CD14-positive monocyte (primary cell): ENCODE measurements around the gene RPP14. TPM values are rescaled to one million over a fixed set of nuclear protein-coding genes. Genes with fewer than 3 reads are reported as not detected.
A peak's percentile ranks its signal among the peaks of the same experiment; 100 is the strongest.

Source experiments
- DNase-seq, 3 donors: peaks; one replicate each; pipeline ENCODE4 v3.0.0-alpha.2; 2011 to 2022
- H2AFZ ChIP-seq: 2 replicates; pipeline ENCODE4 v1.6.0; 2012; ENCODE audit warnings: mild to moderate bottlenecking, low read depth, low read length, inconsistent platforms; ENCODE audit not compliant: insufficient read depth, poor library complexity, severe bottlenecking
- H3K27ac ChIP-seq, 2 donors: 1 replicate in 1 of 2; 2 replicates in 1 of 2; pipeline ENCODE4 v1.5.1; 2012 to 2013; ENCODE audit warnings: low read length in 2 of 2, control low read depth in 1 of 2, inconsistent platforms in 1 of 2, low read depth in 1 of 2, mild to moderate bottlenecking in 1 of 2
- H3K27me3 ChIP-seq, 2 donors: one replicate each; pipeline versions ENCODE4 v1.6.0 to v1.6.1; 2011 to 2013; ENCODE audit warnings: low read length in 2 of 2; ENCODE audit not compliant: control insufficient read depth in 2 of 2, insufficient read depth in 2 of 2
- H3K36me3 ChIP-seq, 2 donors: replicated peaks in 1 of 2; 1 replicate in 1 of 2; 2 replicates in 1 of 2; pipeline versions ENCODE4 v1.5.1 to v1.6.1; 2012 to 2013; ENCODE audit warnings: low read length in 2 of 2, control low read depth in 1 of 2, inconsistent platforms in 1 of 2, mild to moderate bottlenecking in 1 of 2; ENCODE audit not compliant: insufficient read depth in 2 of 2, control insufficient read depth in 1 of 2
- H3K4me1 ChIP-seq, 2 donors: 1 replicate in 1 of 2; 2 replicates in 1 of 2; pipeline versions ENCODE4 v1.5.1 to v1.6.1; 2012 to 2013; ENCODE audit warnings: low read length in 2 of 2, control low read depth in 1 of 2, inconsistent platforms in 1 of 2, mild to moderate bottlenecking in 1 of 2, moderate library complexity in 1 of 2; ENCODE audit not compliant: insufficient read depth in 2 of 2, control insufficient read depth in 1 of 2
- H3K4me2 ChIP-seq: replicated peaks from 2 replicates; pipeline ENCODE3; 2012; ENCODE audit warnings: low read length, moderate library complexity, mild to moderate bottlenecking; ENCODE audit not compliant: poor library complexity, severe bottlenecking; ENCODE audit errors: extremely low read depth
- H3K4me3 ChIP-seq, 3 experiments: fragments of 200-600 bp in 1 of 3; sonication (generic) in 1 of 3; replicated peaks in 1 of 3; 1 replicate in 2 of 3; 2 replicates in 1 of 3; pipeline ENCODE4 v1.5.1; 2011 to 2013; ENCODE audit warnings: low read length in 3 of 3, mild to moderate bottlenecking in 3 of 3, control low read depth in 2 of 3, low read depth in 2 of 3, inconsistent platforms in 1 of 3, moderate library complexity in 1 of 3
- H3K79me2 ChIP-seq: 2 replicates; pipeline ENCODE4 v1.6.0; 2012; ENCODE audit warnings: mild to moderate bottlenecking, control low read depth, inconsistent platforms, low read length, moderate library complexity; ENCODE audit not compliant: insufficient read depth
- H3K9ac ChIP-seq: 2 replicates; pipeline ENCODE4 v1.6.0; 2017; ENCODE audit warnings: low read length, mild to moderate bottlenecking; ENCODE audit not compliant: insufficient read depth, poor library complexity, severe bottlenecking
- H3K9me3 ChIP-seq, 2 donors: replicated peaks in 1 of 2; 1 replicate in 1 of 2; 2 replicates in 1 of 2; pipeline versions ENCODE4 v1.5.1 to v1.6.1; 2012 to 2013; ENCODE audit warnings: low read length in 2 of 2, control low read depth in 1 of 2; ENCODE audit not compliant: control insufficient read depth in 1 of 2, insufficient read depth in 1 of 2
- H4K20me1 ChIP-seq: 2 replicates; pipeline ENCODE4 v1.6.0; 2012; ENCODE audit warnings: mild to moderate bottlenecking, low read length, control low read depth, moderate library complexity; ENCODE audit not compliant: insufficient read depth
- H3K27ac Mint-ChIP-seq, 7 donors: one replicate each; pipeline ENCODE4 v1.8.0; 2020; ENCODE audit warnings: mild to moderate bottlenecking in 7 of 7, mixed read lengths in 7 of 7, moderate library complexity in 6 of 7, inconsistent platforms in 2 of 7
- H3K27me3 Mint-ChIP-seq, 3 donors: one replicate each; pipeline ENCODE4 v1.8.0; 2021 to 2022; ENCODE audit warnings: low read depth in 3 of 3, mild to moderate bottlenecking in 3 of 3, mixed read lengths in 3 of 3, moderate library complexity in 3 of 3, inconsistent platforms in 1 of 3
- H3K36me3 Mint-ChIP-seq, 2 donors: one replicate each; pipeline ENCODE4 v1.8.0; 2020; ENCODE audit warnings: mixed read lengths in 2 of 2, inconsistent platforms in 1 of 2, mild to moderate bottlenecking in 1 of 2
- H3K4me1 Mint-ChIP-seq: one replicate; pipeline ENCODE4 v1.8.0; 2020; ENCODE audit warnings: mild to moderate bottlenecking, mixed read lengths
- H3K4me3 Mint-ChIP-seq, 2 donors: one replicate each; pipeline ENCODE4 v1.8.0; 2020; ENCODE audit warnings: mild to moderate bottlenecking in 2 of 2, mixed read lengths in 2 of 2, moderate library complexity in 1 of 2
- H3K9me3 Mint-ChIP-seq, 7 donors: one replicate each; pipeline ENCODE4 v1.8.0; 2020 to 2022; ENCODE audit warnings: mixed read lengths in 7 of 7, mild to moderate bottlenecking in 6 of 7, moderate library complexity in 6 of 7, inconsistent platforms in 2 of 7
- CTCF ChIP-seq: fragments of 200-600 bp; IDR thresholded peaks from one replicate; pipeline ENCODE4 v1.8.0; 2022; ENCODE audit warnings: antibody characterized with exemption, mild to moderate bottlenecking
- WGBS: methylation state at CpG from one replicate; pipeline ENCODE4 v1.1.5; 2013; ENCODE audit warnings: missing lambda C conversion rate; ENCODE audit not compliant: insufficient coverage; 5-methylcytosine and 5-hydroxymethylcytosine counted together
- intact Hi-C, 2 donors: fragments of 100-400 bp; cut with micrococcal nuclease; formaldehyde crosslinking; loops; one replicate each; pipeline versions ENCODE4 v1.15.0 to v1.15.1; 2023
- polyA plus RNA-seq, 3 donors: library from polyadenylated mRNA; depleted of rRNA in 1 of 3; unstranded in 2 of 3; stranded (reverse) in 1 of 3; fragments of 300-500 nt in 2 of 3; fragments of >200 nt in 1 of 3; fragmentation: Illumina TruSeq in 2 of 3; gene quantifications; 1 replicate in 2 of 3; 2 replicates in 1 of 3; pipeline ENCODE4 v1.2.3, GENCODE V29; 2012 to 2021

Gene RPP14
- polyA plus RNA-seq, 3 donors = 3.5 to 8.8 (median 6.6) TPM

GRCh38 chr3:58260733-58261132 is 45.3 kb upstream of the RPP14 start:
- peaks cover 44 to 47% of the 10 kb centered on the region in 2 donors for H3K36me3 Mint-ChIP-seq
- no peaks in the 10 kb centered on the region for H3K9me3 ChIP-seq
- TF ChIP-seq CTCF = no peak
- WGBS = 90% methylated on average over 4 of the region's 6 CpGs
- H3K27ac ChIP-seq = peak overlapping the region in 1 of 2 donors; percentile 32
- peaks cover 18% of the 10 kb centered on the region for H3K4me1 Mint-ChIP-seq
- H2AFZ ChIP-seq = no peak overlapping the region
- peak; percentile 14 to 49 (median 32) for DNase-seq
- H3K4me1 ChIP-seq = peaks cover 0 to 6% of the 10 kb centered on the region in 2 donors
- H3K9ac ChIP-seq = no peak overlapping the region
- H3K36me3 ChIP-seq = peaks cover 19 to 38% of the 10 kb centered on the region in 2 donors
- H3K9me3 Mint-ChIP-seq = no peaks in the 10 kb centered on the region
- H3K27me3 ChIP-seq = no peaks in the 10 kb centered on the region
- H3K4me3 ChIP-seq = no peak overlapping the region
- H3K27ac Mint-ChIP-seq = peak overlapping the region in 6 of 7 donors; percentile 68 to 89 (median 76)
- H3K4me3 Mint-ChIP-seq = no peak overlapping the region
- H3K79me2 ChIP-seq = no peaks in the 10 kb centered on the region
- H4K20me1 ChIP-seq = no peaks in the 10 kb centered on the region
- no peaks in the 10 kb centered on the region for H3K27me3 Mint-ChIP-seq
- intact Hi-C loops = no loop called here
- no peak overlapping the region for H3K4me2 ChIP-seq

- H3K27me3 Mint-ChIP-seq = no peaks in the 10 kb centered on the region
- no peak overlapping the region for H3K4me3 Mint-ChIP-seq
- Histone ChIP-seq H3K4me3 (no peak overlapping the region), H3K27ac (no peak overlapping the region), H3K79me2 (no peaks in the 10 kb centered on the region), H3K4me1 (no peaks in the 10 kb centered on the region), H4K20me1 (no peaks in the 10 kb centered on the region), H3K4me2 (no peak overlapping the region), H3K36me3 (peaks cover 16 to 38% of the 10 kb centered on the region in 2 donors), H3K9ac (no peak overlapping the region), H3K27me3 (no peaks in the 10 kb centered on the region), H2AFZ (no peak overlapping the region), H3K9me3 (no peaks in the 10 kb centered on the region)
- no peaks in the 10 kb centered on the region for H3K9me3 Mint-ChIP-seq
- peaks cover 10% of the 10 kb centered on the region for H3K4me1 Mint-ChIP-seq
- 100% methylated on average over 1 of the region's 3 CpGs for WGBS
- no peak for TF ChIP-seq CTCF
- peak overlapping the region in 1 of 7 donors; percentile 3 for H3K27ac Mint-ChIP-seq
- H3K36me3 Mint-ChIP-seq = peaks cover 38 to 42% of the 10 kb centered on the region in 2 donors
- intact Hi-C loops = no loop called here
- DNase-seq = no peak
These were observed 43.9 kb upstream of the RPP14 start for GRCh38 chr3:58261954-58262666.
